OCI-LY3 (cell line): ENCODE data around the gene DUSP9.

Experiments used
- CTCF ChIP-seq: fragments of 200-600, 300-600 bp; sonication (generic); IDR thresholded peaks from 2 replicates; pipeline ENCODE4 v1.5.1; 2014; ENCODE audit warnings: antibody characterized with exemption, low read length, low read depth
- EZH2phosphoT487 ChIP-seq: fragments of 200-600 bp; shearing (Covaris generic); IDR thresholded peaks from 2 replicates; pipeline ENCODE4 v1.6.1; 2018; ENCODE audit warnings: antibody characterized with exemption, mixed run types, low read depth

GRCh38 chrX:153606503-153606902, 40.5 kb upstream of the DUSP9 start:
- no peak for TF ChIP-seq CTCF
- no peak for TF ChIP-seq EZH2phosphoT487
